Tibial nerve (tissue), 4 donors: ENCODE measurements around the gene SWAP70.
A peak's percentile ranks its signal among the peaks of the same experiment; 100 is the strongest.

Experiments
- CTCF ChIP-seq, 5 experiments: fragments of 200-600 bp in 3 of 5; fragments of 450-650 bp in 2 of 5; sonication (generic) in 3 of 5; IDR thresholded peaks; one replicate each; pipeline ENCODE4 v1.5.1; 2016 to 2019; ENCODE audit warnings: antibody characterized with exemption in 5 of 5, mild to moderate bottlenecking in 3 of 5, moderate library complexity in 2 of 5
- EP300 ChIP-seq, 2 donors: sonication (generic); formaldehyde crosslinking; IDR thresholded peaks; one replicate each; pipeline ENCODE4 v1.6.1; 2017; ENCODE audit warnings: antibody characterized with exemption in 2 of 2, mild to moderate bottlenecking in 1 of 2

- no peak for TF ChIP-seq CTCF (IDR thresholded peaks at IDR 0.05)
- TF ChIP-seq EP300 (IDR thresholded peaks at IDR 0.05): peak in 1 of 2 donors; percentile 56
Observed at GRCh38 chr11:9626496-9627394, 37.1 kb upstream of the SWAP70 start.
